HG03342 (cell line): ENCODE results near the gene PXDC1.
"Not testable (repeated sequence)": the region's sequence is repeated elsewhere in the genome, so short reads cannot be mapped to it uniquely, and the experiment has no call there.

Source experiments
- ATAC-seq: cut with Tn5 transposase; IDR thresholded peaks from one replicate; pipeline ENCODE4 v1.9.1; 2021; ENCODE audit warnings: mild to moderate bottlenecking, moderate library complexity; ENCODE audit not compliant: unreplicated experiment

Gene PXDC1

DNA sequence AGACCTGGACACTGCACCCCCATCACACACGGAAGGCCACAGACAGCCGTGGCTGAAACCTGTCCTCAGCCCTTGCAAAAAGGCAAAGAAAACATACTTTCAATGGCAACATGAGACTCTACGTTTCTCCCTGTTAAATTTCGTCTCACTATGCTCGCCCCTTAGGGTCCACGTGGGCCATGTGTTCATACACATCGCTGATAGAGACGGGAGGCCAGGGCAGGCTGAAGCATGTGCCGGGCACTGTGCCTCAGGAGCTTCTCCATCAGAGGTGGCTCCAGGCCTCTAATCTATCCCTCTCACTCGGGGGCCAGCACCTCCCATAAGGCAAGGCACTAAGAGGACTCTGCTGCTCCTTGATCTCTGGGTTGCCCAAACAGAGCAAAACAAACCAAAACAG is 17.5 kb downstream of the PXDC1 start:
- ATAC-seq = no peak

DNA sequence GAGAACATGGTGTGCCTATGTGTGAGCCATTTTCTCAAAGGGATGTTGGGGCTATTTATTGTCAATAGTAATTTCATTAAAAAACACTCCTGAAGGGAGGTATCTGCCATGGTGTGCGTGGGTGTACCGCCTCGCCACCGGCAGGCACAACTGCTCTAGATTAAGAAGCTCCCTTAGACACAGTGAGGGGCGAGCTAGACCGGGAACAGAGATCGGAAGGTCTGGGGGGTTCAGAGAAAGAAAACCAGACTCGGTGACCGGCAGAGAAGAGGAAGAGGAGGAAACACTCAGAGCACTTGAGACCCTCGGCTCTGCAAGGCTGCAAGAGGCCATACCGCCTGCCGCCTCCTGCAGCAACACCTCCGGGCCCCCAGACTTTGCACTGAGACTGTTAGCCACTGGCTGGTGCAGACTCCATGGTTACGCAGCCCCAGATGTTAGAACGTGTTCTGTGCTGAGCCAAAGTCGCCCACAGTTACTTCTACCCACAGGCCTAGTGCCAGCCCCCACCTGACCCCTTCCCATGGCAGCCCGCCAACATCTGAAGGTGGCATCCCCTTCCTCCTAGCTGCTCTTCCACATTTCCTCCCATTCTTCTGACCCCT is 18.1 kb downstream of the PXDC1 start:
- ATAC-seq = no peak

DNA sequence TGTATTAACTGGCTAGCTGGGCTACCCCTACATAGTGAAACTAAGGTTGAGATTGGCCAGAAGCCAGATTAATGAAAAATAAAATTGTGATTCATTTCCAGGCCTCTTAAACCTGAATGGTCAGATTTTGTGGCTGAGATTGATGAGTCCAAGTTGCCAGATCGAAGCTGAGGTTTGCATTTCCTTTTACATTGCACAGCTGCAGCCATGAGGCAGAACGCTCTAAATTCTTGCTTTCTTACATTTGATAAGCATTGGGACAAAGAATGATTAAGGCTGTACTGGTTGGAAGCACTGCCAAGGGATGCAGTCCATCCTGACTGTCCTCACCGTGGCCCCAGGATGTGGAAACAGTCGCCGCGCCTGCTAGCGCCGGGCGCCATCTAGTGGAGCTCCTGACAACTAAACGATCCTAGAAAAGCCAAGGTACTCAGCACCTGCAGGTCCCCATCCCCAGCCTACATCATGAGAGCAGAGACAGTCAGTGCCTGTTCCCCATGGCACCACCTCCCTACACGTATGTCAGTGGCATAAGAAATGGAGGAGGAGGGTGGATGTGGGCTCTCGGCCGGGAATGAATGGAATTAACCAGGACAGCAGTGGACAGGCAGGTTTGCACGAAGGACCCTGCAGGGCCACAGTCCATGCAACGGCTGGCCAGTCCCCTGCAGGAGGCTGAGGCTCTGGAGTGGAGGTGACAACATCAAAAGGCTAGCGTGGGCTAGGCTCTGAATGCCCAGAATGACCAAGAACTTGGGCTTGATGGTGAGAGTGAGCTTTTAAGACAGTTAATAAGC is 19.0 kb downstream of the PXDC1 start:
- no peak for ATAC-seq

DNA sequence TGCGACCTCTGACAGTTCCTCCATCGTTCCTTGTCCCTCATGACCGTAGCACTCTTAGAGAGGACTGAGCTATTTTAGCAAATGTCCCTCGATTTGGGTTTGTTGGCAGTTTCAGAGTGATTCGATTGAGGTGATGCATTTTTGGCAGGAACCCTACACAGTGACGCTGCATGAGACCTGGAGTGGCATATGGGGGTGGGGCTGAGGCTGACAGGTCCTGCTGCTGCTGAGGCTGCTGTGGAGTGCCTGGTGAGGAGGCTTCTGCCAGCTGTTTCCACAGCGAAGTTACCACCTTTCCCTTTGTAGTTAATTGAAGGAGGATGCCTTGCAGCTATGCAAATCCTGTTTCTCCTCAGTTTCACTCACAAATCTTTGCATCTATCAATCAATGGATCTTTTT is 19.8 kb downstream of the PXDC1 start:
- no peak for ATAC-seq

DNA sequence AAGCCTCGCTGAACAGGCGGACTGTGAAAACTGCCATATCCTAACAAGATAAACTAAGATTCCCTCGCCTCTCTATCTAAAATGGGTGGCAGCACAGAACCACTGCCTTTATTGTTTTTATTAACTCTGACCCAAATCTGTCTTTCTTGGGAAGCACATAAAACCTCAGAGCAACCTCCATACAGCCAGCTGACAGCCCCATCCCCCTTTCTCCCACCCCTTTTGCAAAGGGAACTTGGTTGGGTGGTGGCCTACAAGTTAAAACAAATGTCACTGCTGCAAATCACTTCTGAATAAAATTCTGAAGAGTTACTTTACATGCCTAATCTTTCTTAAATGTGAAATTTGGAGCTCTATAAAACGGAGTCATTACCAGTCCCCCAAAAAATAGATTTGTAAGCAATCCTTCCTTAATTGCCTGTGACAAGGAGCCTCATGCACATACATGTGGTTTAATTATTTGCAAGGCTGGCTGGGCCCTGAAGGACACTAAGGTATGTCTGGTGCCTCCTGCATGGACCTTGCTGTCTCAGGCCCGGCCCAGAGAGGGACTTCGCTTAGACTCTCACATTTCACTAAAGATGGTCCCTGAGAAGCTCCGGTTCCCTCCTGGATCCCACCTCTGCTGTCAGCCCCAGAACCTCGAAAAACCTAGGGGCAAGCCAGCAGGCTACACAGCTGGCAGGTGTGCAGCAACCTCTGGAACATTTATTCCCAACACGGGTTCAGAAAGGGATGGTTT is 21.7 kb downstream of the PXDC1 start:
- no peak for ATAC-seq

DNA sequence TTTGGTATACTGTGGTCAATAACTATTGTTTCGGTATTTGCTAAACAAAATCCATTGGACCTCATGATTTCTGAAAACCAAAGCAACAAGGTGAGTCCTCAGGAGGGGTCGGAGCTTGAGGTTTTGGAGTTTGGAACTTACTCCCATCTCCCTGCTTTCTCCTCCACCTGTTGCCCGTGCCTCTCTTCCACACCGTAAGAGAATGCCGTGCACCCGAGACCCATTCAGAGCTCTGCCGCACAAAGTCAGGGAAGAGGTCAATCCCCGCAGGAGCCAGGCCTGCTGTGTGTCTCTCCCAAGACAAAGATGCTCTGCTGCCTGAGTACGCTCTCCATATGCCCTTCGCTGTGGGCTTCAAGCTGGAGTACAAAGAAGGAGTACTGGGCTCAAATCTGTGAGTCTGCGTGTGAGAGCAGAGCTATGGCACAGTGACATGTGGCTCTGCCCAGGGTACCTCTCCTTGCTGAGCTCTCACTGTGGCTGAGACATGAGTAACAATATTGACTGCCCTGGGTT is 23.9 kb downstream of the PXDC1 start:
- ATAC-seq = no peak

DNA sequence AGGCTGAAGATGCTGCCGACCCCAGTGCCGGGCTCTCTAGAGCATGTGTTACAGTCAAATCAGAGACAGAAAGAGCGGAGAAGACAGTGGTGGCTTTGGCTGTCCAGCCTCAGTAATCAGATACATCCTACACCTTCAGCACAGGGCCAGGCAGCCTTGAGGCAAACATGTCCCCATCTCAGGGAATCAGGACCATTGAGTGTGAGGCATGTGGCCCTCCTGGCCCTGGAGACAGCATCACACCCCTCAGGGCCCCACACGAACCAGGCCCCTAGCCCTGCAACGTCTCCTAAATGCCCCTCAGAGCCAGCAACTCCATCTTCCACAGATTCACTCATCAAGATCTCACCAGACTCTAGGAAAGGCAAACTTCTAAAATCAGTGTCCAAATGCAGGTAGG is 24.5 kb downstream of the PXDC1 start:
- ATAC-seq = no peak

DNA sequence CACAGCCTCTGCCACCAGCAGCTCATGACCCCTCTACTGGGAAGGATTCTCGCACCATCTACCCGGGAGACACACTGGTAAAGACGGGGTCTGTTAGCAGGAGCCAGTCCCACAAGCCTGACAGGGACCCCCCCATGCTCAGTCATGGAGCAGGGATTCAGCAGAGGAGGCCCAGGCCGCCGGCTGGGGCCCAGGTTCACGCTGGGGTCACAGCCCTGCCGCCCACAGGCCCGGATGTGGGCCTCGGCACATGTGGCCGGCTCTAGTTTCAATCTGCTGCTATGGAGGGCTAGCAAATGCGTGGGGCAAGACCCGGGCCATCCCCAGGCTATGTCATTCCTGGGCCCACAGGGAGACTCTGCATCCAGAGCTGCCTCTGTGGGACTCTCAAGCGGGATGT is 25.1 kb downstream of the PXDC1 start:
- no peak for ATAC-seq

DNA sequence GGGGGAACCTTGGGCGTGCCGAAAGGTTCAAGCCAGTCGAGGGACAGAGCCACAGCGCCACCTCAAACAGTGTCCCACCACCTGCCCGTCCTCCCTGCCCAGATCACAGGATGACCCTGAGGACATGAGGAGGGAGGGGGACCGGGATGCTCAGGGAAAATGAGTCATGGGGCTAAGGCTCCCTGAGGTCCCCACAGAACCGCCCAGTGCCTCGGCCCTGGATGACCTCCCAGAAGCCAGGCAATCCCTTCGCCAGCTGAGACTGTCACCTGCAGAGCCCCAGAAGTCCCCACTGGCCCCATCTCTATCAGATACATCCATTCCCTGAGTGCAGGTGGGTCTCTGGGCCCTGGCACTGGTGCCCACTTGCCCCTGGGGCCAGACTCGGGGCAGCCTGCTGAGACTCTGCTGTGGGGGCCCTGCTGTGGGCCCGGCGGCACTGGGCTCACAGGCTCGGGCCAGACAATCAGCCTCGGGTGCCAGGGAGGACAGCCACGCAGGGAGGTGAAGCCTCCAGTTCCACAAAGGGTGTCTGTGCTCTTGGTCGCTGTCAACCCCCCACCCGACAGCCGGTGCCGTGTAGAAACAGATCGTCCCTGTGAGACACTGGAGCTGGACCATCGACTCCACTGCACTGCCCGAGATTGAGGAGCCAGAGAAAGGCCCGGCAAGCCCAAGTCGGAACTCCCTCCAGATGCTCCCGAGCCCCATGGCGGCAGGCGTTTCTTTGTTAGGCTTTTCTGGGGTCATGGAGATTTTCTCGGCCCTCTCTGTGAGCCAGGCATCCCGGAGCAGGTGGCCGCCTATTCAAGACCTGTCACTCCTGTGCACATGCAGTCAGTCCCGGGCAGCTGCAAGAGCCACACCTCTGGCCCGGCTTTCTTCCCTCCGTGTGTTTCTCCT is 26.1 kb downstream of the PXDC1 start:
- no peak for ATAC-seq

DNA sequence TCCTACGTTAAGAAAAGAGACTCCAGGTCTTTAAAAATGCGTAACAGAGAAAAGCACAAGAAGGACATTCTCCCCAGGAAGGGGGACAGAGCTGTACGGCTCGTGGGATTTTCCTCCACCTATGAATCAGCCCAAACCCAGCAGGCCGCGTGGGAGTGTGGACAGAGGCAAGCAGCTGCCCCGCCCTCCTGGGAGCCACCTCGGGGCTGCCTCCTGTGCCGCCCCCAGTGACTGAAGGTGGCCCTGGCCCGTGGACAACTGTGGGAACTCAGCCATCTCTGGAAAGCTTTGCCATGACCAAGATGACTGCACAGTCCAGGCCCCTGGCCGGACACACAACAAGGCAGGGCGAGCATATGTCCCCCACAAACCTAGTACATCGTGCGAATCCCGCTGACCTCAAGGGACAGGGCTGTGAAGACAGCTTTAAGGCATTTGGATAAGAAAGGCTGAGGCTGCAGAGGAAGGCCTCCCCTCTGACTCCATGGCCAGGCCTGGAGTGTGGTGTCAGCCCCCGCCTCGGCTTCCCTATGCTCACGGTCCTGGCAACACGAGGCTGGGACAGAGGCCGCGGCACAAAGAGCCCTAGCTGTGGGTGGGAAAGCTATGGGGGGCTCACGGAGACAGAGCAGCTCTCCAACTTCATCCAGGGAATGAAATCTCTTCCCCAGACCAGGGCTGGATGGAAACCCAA is 26.9 kb downstream of the PXDC1 start:
- no peak for ATAC-seq

DNA sequence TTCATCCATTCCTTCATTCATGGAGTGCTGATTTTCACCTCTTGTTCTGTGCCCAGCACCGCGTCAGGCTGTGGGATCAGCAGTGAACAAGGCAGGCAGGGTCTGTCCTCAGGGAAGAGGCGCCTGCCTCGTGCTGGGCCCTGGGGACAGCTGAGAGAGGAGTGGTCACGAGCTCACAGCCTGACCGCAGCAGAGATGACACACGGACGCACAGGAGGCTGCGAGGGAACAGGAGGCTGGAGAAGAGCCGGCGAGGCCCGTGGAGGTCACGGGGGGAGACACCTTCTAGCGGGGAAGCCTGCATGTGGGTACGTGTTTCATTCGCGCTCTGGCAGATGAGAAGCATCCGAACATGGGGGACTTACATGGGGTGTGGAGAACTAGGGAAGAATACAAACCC is 27.5 kb downstream of the PXDC1 start:
- no peak for ATAC-seq

DNA sequence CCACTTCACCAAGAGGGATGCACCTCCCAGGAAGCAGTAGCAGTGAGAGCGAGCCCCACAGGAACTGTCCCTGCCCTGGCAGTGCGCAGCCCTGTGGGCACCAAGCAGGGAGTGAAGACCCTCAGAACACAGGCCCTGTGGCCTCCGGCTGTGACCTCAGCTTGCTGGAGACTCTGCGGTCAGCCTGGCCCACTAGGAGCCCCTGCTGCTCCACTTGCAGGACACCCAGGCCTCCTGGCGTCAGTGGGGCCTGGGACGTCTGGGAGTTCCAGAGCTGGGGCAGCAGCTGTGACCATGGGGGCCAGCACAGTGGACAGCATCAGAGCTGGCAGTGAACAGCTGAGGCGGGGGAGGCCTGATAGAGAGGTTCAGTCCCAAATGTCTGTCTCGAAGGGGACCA is 28.3 kb downstream of the PXDC1 start:
- ATAC-seq = no peak

DNA sequence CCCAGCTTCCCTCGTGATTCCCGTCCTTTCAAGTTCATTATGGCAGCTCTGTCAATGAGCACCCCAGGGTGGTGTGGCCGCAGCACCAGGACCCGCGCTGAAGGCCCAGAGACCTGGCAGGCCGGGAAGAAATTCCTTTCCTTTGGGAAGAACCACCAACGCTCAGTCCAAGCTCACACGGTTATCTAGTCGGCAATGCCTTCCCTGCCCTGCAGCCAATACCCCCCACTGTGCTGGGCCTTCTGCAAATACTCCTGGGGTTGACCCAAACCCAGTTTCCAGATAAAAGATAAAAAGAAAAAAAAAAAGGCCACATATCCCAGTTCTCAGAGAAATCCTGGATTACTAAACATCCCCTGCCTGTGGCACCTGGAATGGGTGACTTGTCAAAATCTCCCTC is 28.7 kb downstream of the PXDC1 start:
- no peak for ATAC-seq

DNA sequence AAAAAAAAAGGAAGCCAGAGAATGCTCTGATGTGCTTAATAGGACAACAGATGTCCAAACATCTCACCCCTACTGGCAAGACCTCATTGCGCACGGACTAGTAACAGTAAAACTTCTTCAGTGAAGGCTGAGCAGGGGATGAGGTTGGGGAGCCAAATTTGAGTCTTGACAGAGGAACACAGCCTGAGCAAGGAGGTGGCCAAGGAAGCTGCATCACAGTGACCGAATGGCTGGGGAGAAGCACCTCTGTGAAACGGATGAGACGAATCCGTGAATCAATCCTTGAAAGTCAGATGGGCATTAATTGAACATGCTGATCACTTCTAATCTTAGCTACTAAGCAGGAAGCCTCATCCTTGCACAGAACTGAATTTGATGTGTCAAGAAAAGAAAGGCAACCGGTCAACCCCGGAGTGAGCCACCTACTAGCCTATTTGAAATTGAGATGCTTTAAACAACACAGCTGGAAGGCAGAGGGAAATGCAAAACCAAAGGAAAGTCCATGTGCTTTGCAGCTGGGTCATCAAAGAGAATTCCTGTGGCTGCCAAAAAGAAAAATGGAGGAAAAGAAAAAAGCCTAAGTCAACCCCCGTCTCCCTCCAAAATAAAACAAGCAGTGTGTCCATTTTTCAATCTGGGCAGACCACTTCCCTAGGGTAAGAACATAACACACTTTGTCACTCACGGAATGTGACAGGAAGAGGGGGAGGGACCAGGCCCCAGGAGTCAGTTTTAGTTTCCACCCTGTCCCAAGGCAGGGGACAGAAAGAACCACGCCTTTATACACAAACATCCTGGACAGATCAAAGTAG is 29.5 kb downstream of the PXDC1 start:
- no peak for ATAC-seq

DNA sequence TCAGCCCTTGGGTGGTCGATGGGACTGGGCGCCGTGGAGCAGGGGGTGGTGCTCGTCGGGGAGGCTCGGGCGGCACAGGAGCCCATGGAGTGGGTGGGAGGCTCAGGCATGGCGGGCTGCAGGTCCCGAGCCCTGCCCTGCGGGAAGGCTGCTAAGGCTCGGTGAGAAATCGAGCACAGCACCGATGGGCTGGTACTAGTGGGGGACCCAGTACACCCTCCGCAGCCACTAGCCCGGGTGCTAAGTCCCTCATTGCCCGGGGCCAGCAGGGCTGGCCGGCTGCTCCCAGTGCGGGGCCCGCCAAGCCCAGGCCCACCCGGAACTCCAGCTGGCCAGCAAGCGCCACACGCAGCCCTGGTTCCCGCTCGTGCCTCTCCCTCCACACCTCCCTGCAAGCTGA is 30.7 kb downstream of the PXDC1 start:
- ATAC-seq = not testable (repeated sequence)

DNA sequence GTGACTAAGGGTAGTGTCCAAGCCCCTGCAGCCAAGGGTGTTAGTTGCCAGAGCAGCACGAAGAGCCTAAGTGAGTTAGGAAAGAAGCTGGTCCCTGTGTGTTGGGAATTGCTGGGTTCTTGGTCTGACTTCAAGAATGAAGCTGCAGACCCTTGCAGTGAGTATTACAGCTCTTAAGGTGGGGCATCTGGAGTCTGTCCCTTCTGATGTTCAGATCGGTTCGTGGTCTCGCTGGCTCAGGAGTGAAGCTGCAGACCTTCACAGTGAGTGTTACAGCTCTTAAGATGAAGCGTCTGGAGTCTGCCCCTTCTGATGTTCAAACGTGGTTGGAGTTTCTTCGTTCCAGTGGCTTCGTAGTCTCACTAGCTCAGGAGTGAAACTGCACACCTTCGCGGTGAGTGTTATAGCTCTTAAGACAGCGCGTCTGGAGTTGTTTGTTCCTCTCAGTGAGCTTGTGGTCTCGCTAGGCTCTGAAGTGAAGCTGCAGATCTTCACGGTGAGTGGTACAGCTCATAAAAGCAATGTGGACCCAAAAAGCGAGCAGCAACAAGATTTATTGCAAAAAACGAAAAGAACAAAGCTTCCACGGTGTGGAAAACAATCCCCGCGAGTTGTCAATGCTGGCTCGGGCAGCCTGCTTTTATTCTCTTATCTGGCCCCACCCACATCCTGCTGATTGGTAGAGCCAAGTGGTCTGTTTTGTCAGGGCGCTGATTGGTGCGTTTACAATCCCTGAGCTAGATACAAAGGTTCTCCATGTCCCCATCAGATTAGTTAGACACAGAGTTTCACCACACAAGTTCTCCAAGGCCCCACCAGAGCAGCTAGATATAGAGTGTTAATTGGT is 31.8 kb downstream of the PXDC1 start:
- ATAC-seq = no peak

DNA sequence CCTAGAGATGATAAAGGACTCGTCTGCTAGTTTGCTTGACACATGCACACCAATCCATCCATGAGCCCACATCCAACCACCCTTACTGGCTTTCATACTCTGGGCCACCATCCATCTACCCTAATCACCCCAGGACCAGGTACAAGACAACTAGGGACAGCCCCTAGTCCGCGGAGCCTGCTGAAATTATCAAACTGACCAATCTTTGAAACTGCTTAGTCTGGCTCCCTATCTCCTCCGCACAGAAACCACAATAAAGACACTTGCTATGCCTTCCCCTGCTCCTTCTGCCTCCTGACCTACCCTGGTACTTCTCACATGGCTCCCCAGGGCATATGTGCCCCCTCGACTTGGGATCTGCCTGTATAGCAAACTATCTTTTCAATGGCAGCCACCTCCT is 33.1 kb downstream of the PXDC1 start:
- ATAC-seq = no peak

DNA sequence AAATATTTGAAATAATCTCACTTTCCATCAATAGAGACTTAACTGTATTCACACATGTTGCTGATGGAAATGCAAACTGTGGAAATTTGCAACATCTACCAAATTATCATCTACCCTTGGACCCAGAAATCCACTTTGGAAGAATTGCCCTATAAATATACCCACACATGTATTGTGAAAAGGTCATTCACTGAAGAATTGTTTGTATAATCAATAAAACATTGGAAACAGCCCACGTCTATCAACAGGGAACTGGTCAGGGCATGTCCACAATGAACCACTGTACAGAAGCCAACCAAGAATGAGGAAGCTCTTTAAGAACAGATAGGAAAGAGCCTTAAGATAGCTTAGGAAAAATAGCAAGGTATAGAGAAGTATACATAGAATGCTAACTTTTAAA is 36.2 kb downstream of the PXDC1 start:
- no peak for ATAC-seq

DNA sequence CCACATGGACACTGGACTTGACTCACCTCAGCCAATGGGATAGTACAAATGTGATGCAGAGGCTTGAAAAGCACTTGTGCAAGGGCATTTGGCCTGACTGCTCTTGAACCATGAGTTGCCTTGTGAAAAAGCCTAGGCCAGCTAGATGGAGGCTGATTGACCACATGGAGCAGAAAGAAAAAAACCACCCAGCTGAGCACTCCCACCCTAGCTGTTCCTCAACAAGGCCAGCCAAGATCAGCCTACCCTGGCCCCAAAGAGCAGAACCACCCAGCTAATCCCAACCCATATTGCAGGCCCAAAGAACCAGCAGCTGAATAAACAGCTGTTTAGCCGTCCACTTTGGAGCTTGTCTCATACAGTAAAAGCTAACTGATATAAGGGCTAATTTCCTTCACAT is 36.7 kb downstream of the PXDC1 start:
- no peak for ATAC-seq
